HG02642 (cell line): ENCODE measurements around the gene SCARF2.
"Not testable (repeated sequence)": the region's sequence is repeated elsewhere in the genome, so short reads cannot be mapped to it uniquely, and the experiment has no call there.

Source experiments
- ATAC-seq: cut with Tn5 transposase; IDR thresholded peaks from one replicate; pipeline ENCODE4 v1.9.1; 2021; ENCODE audit warnings: mild to moderate bottlenecking; ENCODE audit not compliant: unreplicated experiment, poor library complexity

The SCARF2 gene, protein sequence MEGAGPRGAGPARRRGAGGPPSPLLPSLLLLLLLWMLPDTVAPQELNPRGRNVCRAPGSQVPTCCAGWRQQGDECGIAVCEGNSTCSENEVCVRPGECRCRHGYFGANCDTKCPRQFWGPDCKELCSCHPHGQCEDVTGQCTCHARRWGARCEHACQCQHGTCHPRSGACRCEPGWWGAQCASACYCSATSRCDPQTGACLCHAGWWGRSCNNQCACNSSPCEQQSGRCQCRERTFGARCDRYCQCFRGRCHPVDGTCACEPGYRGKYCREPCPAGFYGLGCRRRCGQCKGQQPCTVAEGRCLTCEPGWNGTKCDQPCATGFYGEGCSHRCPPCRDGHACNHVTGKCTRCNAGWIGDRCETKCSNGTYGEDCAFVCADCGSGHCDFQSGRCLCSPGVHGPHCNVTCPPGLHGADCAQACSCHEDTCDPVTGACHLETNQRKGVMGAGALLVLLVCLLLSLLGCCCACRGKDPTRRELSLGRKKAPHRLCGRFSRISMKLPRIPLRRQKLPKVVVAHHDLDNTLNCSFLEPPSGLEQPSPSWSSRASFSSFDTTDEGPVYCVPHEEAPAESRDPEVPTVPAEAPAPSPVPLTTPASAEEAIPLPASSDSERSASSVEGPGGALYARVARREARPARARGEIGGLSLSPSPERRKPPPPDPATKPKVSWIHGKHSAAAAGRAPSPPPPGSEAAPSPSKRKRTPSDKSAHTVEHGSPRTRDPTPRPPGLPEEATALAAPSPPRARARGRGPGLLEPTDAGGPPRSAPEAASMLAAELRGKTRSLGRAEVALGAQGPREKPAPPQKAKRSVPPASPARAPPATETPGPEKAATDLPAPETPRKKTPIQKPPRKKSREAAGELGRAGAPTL

DNA sequence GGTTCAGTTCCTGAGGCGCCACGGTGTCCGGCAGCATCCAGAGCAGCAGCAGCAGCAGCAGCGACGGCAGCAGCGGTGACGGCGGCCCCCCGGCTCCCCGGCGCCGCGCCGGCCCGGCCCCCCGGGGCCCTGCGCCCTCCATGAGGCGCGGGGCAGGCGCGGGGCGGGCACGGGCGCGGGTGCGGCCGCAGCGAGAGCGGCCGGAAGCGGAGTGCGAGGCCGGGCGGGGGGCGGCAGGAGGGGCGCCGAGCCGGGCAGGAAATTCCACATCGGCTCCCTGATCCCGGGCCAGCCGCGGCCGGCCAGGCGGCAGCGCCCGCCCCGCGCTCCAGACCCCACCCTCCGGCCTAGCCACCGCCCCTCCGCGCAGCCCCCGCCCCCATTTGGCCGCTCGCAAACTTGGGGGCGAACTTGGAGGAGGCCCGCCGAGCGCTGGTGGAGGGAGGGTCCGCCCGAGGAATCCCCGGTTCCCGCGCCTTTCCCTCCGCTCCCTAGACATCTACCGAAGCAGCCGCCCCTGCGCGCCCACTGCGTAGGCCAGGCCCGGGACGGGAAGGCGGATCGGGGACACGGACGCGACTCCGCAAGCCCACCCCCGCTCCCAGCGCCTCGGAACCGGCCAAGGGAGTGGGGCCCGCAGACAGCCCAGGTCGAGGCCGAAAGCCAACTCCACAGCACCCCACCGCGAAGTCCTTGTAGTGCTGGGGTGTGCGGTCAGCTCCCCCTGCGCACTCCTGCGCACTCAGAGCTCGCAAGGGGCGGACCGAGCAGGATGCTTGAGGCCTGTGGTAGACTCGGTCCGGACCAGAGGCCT lies at the start of gene SCARF2:
TSS of gene SCARF2 (minus strand) at position 213 of the 814 bp plus-strand sequence. CDS start at position 142, 71 bp downstream.
- no peak for ATAC-seq

DNA sequence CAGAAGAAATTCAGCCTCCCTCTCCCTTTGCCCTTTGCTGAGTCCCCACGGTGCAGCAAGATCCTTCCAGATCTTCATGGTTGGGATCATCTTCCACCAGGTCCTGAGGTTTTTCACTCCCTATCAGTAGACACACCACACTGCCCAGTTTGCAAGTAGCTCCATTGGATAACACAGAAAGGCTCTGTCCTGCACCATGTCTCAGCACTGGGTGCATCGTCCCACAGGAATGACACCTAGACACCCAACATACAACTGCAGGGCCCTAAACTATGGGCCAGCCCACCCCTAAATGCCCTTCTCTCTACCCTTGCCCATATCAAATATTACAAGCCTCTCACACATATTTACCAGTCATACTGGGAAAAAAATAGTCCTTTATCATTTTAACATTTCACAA lies 48.6 kb upstream of the SCARF2 start:
- no peak for ATAC-seq

DNA sequence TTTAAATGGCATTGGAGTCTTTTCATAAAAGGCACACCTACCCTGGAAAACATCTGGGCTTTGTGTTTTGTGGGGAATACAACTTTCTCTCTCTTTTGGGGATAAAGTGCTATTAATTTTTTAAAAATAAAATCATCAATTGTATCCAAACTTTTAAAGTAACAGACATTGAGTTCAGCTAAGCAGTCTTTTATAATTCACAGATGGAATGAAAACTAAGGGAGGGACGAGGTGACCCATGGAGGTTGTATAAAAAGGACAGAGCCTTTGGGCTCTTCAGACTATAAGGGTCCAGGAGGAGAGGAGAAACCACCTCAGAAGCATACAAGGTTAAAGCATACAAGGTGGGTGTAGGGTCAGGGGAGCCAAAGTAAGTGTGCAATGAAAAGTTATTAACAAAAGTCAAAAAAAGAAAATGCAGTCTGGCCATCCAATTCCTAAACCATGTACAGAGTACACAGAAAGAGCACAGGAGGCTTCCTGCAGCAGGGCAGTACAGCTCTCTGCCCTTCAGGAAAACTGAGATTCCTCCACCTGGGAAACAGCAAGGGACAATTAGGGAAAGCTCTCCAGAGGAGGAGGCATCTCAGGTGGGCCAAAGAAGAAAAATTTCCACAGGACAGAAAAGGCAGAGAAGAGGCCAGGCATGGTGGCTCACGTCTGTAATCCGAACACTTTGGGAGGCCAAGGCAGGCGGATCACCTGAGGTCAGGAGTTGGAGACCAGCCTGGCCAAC lies 47.5 kb upstream of the SCARF2 start:
- no peak for ATAC-seq

DNA sequence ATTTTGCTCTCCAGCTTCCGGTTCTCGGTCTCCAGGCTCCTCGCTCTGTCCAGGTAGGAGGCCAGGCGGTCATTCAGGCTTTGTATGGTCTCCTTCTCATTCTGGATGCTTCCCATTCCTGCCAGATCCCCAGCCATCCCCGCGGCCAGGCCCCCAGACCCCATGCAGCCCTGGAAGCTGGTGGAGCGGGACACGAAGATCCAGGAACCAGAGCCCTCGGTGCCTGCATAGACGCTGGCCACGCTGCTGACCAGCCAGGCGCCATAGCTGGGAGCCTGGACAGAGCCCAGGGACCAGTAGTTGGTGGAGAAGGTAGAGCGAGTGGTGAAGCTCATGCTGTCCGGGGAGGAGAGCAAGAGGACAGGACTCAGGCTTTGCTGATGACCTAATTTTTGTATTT lies 46.1 kb upstream of the SCARF2 start:
- ATAC-seq: no peak

DNA sequence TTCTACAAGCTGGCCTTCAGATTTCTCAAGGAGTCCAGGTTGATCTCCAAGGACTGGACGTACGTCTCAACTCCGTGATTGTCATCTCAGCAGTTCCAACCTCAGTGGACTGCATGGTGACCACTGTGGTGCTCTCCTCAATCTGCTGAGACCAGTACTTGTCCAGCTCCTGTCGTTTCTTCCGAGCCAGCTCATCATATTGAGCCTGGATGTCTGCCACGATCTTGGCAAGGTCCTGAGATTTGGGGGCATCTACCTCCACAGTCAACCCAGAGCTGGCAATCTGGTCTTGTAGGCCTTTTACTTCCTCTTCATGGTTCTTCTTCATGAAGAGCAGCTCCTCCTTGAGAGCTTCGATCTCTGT lies 45.5 kb upstream of the SCARF2 start:
- ATAC-seq: not testable (repeated sequence)

DNA sequence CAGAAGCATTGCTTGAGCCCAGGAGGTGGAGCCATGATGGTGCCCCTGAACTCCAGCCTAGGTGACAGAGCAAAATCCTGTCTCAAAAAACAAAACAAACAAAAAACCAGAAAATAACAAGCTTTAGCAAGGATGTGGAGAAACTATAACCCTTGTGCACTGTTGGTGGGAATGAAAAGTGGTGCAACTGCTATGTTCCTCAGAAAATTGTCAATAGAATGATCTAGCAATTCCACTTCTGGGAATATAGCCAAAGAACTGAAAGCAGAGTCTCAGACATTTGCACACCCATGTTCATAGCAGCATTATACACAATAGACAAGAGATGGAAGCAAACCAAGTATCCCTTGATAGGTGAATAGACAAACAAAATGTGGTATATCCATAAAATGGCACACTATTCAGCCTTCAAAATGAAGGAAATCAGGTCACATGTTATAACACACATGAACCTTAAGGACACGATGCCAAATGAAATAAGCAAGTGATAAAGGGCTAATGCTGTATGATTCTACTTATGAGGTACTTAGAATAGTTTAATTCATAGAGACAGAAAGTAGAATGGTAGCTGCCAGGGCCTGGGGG lies 42.1 kb upstream of the SCARF2 start:
- no peak for ATAC-seq

DNA sequence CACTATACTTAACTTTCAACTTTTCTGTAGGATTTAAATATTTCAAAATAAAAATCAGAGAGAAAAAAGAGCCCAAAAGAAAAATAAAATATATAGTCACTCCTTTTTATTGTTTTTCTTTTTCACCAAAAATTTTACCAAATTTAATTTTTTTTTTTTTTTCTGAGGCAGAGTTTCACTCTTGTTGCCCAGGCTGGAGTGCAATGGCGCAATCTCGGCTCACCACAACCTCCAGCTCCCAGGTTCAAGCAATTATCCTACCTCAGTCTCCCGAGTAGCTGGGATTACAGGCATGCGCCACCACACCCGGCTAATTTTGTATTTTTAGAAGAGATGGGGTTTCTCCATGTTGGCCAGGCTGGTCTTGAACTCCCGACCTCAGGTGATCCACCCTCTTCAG lies 40.4 kb upstream of the SCARF2 start:
- not testable (repeated sequence) for ATAC-seq

DNA sequence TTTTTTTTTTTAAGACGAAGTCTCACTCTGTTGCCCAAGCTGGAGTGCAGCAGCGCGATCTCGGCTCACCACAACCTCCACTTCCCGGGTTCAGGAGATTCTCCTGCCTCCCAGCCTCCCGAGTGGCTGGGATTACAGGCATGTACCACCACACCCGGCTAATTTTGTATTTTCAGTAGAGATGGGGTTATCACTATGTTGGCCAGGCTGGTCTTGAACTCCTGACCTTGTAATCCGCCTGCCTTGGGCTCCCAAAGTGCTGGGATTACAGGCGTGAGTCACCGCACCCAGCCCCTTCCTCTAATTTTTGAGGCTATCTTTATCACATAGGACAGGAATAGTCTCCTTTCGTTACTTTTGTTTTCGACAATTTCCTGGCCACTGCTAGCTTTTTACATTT lies 37.9 kb upstream of the SCARF2 start:
- ATAC-seq: not testable (repeated sequence)

DNA sequence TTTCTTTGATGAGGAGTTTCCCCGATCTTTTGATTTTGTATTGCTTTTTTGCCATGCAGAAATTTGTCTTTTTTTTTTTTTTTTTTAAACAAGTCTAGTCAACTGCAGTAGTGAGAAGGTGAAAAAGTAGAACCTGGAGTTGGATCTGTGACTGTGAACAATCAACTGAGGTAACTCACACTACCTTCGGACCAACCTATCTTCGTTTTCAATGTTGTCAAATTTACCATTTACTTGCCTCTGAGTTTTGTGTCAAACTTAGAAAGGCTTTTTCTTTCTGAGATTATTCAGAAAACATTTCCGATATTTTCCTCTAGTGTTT lies 37.5 kb upstream of the SCARF2 start:
- ATAC-seq: no peak

DNA sequence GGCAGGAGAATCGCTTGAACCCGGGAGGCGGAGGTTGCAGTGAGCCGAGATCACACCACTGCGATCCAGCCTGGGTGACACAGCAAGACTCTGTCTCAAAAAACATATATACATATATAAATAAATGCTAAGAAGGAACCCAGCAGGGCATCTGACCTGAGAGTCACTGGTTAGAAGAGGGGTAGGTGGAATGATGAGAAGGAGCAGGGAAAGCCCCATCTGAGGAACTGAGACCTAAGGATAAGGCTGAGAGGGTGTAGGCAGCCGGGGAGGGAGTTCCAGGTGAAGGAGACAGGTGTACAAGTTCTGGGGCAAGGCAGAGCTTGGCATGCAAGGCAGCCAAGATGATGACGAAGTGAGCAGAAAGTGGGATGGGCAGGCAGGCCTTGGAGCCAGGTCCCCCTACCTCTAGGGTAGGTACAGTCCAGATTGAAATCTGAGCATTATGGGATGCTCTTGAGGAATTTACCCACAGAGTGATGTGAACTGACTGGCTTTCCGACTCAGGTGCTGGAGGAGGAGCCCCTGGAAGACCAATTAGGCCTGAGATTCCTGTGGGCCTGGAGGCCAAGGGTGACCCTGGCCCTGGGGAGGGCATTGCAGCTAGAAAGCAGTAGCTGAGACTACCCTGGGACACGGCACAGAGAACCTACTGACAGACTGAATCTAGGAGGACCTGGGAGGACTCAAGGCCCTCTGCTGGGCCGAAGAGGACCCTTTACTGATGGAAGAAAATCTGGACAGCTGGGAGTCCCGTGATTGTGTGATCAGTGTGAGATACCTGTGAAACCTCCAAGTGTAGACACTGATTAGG lies 35.2 kb upstream of the SCARF2 start:
- no peak for ATAC-seq

DNA sequence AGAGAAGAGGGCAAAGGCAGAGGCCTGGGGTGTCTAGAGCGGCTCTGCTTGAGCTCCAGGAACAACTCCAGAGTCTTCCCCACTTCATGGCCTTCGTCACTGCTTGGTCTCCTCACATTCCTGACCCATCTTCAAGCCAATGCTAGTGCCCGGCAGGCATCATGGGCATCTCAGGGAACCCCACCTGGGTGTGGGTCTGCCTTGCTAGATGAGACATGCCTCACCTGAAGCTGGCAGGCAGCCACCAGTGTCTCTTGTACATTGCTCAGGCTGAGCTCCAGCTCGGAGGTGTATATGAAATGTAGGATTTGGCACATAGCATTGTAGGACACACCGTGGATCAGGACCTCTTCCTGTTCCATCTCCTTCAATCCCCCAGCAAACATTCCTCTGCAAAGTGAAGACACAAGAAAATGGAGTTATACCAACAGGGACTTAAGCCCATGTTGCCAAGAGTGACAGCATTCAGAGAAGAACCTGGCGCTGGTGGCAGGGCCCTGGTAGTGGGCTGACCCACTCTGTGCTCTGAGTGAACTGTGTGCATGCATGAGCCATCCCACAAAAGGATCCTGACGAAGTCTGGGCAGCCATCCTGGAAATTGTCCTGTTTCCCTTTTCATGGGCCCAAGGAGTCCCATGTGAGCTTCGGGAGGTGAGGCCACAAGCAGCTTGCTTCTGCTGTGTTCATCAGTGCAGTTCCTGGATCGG lies 33.7 kb upstream of the SCARF2 start:
- ATAC-seq: no peak

DNA sequence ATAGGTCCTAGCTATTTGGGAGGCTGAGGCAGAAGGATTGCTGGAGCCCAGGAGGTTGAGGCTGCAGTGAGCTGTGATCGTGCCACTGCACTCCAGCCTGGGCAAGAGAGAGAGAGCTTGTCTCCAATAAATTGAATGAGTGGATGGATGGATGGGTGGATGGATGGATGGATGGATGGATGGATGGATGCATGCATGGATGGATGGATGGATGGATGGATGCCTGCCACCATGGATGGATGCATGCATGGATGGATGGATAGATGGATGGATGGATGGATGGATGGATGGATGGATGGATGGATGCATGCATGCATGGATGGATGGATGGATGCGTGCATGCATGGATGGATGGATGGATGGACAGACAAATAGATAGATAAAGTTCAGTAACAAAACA lies 32.9 kb upstream of the SCARF2 start:
- ATAC-seq: not testable (repeated sequence)

DNA sequence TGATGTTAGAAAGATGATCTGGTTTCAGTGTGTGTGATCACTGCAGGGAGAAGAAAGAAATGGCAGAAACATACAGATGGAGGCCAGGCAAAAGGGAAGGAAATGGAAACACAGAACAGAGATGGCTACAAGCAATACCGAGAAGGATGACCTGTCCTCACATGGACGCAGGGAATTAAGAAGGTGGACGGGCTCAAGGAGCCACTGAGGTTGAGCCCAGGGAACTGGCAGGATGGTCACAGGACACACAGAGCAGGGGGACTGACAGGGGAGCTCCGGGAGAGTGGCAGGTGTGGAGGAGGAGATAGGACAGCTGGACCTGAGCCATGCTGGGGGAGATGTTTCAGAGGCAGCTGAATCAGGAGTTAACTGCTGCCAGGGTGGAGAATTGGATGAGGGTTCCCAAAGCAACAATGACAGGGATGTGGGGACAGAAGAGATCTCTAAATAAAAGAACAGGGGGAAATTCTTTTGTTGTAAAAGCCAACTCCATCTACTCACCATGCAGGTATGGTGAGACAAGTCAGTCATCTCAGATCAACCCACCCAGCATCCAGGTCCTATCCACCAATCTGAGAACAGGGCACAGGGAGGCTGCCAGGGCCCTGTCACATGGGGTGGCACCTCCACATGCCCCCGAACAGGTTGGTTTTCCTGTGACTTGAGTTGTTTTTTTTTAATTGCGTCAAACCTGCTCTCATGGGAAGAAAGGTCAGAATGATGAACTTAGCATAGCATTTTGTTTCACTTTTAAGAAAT lies 31.7 kb upstream of the SCARF2 start:
- ATAC-seq: no peak

DNA sequence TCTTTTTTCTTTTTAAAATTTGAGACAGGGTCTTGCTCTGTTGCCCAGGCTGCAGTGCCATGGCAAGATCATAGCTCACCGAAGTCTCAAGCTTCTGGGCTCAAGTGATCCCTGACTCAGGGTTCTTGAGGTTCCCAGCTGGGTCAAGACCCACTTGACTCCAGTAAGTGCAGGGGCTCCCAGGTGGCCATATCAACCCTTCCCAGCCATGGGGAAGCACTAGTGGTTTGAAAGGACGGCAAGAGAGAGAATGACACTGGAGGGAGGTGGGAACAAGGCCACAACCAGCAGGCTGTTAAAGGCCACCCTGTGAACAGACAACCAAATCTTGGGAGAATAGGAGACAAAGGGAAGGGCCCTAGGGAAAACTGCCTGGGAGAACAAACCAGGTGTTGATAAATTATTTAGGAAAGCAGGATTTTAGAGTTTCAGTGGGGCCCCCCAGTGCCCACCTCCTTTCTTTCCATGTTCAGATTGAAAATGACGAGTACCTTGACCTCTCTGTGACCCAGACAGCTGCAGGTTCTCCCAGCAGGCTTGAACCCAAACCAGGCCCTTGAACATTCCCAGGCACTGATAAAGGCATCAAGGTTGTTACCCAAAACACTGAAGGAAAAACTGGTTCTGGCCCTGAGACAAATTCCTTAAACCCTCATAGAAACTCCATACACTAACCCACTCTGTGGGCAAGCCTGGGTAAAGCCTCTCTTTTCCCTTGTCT lies 29.2 kb upstream of the SCARF2 start:
- no peak for ATAC-seq

DNA sequence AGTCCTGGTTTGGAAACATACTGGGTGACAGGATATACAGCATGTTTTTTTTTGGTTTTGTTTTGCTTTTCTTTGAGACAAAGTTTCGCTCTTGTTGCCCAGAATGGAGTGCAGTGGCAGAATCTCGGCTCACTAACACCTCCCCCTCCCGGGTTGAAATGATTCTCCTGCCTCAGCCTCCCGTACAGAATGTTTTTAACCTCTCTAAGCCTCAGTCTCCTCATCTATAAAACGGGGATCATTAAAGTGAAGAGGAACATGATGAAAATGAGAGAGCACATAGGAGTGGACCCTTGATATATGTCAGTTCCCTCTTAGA lies 28.1 kb upstream of the SCARF2 start:
- no peak for ATAC-seq

DNA sequence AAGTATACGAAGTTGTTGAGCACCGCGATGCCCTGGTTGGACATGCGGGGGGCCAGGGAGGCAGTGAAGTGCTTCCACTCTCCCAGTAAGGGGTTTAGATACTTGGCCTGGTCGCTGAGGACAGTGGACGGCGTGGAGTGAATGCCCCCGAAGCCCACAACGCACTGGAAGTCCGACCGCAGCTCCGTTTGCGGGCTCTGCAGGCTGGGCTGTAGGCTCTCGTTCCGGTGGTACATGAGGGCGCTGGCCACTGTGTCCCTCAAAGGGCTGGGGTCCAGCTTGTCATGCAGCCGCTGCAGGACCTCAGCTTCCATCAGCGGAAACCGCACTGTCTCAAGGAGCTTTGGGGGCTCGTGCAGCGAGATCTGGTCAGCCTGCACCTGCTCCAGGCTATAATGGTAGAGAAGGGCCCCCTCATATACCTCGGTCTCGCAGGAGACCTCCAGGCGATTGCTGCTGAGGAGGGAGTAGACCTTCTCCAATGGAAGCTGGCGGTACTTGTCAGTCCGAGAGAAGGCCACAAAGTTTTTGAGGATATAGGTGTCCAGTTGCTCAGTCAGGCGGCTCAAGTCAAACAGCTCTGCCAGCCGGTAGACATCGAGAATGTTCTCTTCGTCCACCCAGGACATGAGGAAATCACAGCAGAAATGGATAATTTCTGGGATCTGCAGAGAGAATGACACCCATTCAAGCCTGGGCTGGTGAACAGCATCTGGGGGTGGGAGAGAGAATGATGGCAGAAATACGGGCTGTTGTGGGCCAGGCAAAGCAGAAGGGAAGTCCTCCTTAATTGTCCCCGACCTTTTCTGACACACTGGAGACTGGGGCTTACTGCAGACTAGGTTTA lies 27.5 kb upstream of the SCARF2 start:
- no peak for ATAC-seq
